Measurements from ENCODE around the gene FAM221A.
"Not testable (repeated sequence)": the region's sequence is repeated elsewhere in the genome, so short reads cannot be mapped to it uniquely, and the experiment has no call there.

Gene FAM221A

DNA sequence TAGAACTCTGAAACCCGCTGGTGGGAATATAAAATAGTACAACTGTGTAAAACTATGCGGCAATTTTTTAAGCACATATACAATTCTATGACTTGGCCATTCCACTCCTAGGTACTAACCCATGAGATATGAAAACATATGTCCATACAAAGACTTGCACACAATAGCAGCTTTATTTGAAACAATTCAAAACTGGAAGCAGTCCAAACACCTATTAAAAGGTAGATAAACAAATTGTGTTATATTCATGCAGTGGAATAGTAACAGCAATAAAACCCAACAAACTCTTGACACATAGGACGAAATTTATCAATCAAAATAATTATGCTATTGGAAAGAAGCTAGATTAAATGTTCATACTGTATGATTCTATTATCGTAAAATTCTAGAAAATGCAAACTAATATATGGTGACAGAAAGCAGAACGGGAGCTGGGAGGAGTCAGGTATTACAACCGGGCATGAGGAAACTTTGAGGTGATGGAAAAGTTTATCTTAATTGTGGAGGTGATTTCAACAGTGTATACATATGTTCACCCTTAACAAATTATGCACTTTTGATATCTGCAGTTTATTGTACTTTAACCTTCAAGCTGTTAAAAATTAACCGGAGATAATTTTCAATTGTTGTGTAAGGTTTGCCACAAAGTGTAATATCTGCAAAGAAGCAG is 29.2 kb downstream of the FAM221A start:
- DNase-seq: no peak

DNA sequence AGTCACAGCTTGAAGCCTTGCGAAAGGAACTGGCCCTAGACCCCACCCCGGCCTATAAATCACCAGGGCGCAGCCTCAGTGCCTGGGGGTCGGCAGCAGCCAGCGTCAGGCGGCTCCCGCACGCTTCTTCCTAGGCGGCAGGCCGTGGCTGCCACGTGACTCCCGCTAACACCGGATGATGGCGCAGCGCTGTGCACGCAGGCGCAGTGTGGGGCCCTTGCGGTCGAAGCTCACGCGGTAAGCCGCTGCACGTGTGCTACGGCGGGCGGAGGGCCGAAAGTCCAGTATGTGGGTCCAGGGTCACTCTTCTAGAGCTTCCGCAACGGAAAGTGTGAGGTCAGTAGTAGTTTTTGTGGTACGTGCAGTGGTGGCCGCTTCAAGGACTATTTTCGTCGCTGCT is 30.0 kb downstream of the FAM221A start, which contains the start of gene STK31:
STK31 (plus strand) TSS at position 220 of the 400 bp plus-strand sequence; CDS start at position 287, 67 bp downstream.
- no peak for DNase-seq

DNA sequence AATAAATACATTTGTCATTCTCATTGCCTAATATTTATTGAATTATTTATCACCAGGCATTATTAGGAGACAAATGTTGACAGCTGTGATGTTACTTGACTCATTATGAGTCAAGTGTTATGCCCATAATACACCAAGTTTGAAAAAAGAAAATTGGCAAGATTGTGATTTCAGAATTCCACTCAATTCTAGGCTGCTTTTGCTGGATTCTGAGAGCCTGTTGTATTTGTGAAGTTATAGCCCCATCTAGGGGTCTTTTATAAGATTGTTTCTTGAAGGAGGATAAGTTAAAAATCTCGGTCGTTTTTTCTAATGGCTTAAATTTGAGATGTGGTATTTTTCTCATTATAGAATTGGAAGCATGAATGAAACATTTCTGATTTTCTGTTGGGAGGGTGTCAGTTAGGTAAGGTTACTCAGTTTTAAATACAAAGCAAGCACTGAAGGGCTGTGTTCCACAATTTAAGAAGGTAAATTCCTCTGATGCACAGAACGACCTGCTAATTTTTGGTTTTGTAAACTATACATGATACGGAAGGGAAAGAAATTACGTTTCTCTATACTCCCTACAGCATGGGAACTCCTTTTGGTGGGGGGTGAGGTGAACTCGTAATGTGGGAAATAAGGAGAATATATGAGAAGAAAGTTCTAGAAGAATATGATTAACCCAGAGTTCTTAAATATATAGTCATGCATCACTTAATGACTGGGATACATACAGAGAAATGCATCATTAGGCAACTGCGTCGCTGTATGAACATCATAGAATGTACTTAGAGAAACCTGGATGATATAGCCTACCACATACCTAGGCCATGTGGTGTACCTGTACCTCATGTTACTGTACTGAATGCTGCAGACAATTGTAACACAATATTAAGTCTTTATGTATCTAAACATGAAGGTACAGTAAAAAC is 32.6 kb downstream of the FAM221A start:
- no peak for DNase-seq

DNA sequence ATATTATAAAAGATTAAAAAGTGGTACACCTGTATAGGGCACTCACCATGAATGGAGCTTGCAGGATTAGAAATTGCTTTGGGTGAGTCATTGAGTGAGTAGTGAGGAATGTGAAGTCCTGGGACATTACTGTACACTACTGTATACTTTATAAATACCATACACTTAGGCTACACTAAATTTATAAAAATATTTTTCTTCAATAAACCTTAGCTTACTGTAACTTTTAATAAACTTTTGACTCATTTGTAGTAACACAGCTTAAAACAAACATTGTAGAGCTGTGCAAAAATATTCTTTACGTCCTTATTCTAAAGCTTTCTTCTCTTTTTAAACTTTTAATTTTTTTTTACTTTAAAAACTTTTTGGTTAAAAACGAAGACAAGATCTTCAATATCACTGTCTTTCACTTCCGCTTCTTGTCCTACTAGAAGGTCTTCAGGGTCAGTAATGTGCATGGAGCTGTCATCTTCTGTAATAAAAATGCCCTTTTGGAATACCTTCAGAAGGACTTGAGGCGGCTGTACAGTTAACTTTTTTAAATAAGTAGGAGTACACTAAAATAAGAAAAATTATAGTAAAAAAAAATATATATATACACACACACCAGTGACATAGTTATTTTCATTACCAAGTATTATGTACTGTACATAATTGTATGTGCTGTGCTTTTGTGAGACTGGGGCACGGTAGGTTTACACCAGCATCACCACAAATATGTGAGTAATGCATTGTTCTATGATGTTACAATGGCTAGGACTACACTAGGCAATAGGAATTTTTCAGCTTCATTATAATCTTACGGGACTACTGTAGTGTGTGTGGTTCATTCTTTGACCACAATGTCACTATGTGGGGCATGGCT is 33.5 kb downstream of the FAM221A start:
- DNase-seq: no peak

DNA sequence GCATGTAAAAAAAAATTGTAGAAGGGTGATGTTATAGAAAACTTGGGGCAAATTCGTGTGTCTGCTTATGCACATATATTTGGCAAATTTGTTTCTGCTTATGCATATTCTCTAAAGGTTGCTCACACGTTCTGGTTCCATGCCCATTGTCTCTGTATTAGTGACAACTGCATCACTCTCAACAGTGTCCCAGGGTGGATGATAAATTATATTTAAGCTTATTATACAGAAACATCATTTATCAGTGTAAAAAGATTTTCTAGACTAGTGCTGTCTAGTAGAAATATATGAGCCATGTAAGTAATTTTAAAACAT is 34.1 kb downstream of the FAM221A start:
- no peak for DNase-seq

DNA sequence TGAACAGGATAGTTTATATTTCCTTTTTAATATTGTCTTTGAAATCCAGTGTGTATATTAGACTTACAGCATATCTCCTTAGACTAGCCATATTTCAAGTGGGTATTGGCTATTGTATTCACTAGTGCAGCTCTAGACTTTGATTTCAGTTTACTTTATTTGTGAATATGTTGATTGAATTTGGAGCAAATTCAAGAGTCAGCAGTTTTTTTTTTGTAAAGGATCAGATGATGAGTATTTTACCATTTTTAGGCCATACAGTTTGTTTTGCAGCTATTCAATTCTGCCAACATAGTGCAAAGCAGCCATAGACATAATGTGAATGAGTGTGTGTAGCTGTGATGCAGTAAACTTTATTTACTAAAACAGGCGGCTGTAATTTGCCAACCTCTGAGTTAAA is 34.6 kb downstream of the FAM221A start:
- no peak for DNase-seq

DNA sequence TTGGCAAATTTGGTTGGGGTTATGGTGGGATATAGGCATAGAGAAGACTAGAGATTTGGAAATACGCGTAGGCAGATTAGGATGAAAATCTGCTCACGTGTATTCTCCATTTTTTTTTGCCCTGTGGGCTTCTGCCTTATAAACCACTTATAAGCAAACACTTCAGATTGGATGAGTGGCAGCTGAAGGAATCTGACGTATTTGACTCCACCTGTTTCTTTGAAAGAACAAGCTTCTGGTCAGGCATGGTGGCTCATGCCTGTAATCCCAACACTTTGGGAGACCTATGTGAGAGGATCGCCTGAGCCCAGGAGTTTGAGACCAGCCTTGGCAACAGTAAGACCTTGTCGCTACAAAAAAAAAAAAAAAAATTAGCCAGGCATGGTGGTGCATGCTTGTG is 35.1 kb downstream of the FAM221A start:
- no peak for DNase-seq

DNA sequence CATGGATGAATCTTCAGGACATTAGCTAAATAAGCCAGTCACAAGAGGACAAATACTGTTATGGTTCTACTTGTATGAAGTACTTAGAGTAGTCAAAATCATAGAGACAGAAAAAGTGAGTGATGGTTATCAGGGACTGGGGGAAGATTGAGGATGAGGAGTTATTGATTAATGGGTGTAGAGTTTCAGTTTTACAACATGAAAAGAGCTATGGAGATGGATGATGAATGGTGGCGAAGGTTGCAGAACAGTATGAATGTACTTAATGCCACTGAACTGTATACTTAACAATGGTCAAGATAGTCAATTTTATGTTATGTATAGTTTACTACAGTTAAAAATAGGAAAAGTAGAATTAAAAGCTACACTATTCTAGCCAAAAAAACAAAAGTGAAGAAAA is 37.8 kb downstream of the FAM221A start:
- DNase-seq: no peak

DNA sequence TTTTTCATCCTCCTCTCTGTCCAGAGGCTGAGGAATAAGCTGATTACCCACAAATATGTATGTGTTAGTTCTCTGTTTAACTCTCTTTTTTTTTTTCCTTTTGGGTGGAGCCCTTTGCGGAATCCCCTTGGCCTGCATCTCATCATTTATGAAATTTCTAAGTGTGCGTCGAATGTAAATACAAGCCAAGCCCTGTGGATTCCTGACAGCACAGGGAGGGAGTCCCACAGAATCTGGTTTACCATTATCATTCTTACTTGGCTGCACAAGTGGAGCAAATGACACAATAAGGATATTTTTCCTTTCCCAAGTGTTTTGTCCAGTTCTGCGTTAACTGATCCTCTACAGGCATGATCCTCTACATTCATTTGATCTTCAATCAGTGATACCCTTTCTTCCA is 41.5 kb downstream of the FAM221A start:
- no peak for DNase-seq

DNA sequence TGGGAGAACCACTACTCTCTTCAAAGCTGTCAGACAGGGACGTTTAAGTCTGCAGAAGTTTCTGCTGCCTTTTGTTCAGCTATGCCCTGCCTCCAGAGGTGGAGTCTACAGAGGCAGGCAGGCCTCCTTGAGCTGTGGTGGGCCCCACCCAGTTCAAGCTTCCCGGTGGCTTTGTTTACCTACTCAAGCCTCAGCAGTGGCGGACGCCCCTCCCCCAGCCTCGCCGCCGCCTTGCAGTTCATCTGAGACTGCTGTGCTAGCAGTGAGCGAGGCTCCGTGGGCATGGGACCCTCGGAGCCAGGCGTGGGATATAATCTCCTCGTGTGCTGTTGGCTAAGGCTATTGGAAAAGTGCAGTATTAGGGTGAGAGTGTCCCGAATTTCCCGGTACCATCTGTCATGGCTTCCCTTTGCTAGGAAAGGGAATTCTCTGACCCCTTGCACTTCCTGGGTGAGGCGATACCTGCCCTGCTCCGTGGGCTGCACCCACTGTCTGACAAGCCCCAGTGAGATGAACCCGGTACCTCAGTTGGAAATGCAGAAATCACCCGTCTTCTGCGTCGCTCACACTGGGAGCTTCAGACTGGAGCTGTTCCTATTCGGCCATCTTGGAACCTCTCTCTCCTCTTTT is 42.7 kb downstream of the FAM221A start:
- not testable (repeated sequence) for DNase-seq

DNA sequence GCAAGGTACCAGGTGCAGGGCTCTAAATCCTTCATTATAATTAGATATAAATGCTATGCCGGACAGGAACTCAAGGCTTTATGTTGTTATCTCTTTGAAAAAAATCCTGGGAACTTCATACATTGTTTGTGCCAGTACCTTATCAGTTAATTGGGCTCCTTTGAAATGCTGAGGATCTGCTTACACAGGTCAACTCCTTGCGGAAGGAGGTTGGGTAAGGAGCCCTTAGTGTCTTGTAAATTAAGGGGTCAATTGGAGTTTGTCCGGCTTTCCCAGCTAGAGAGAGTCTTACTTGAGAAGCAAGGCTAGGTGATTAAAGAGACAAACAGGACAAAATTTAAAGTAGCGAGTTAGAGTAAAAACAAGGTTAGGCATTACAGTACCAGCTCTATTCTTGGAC is 44.1 kb downstream of the FAM221A start:
- not testable (repeated sequence) for DNase-seq

DNA sequence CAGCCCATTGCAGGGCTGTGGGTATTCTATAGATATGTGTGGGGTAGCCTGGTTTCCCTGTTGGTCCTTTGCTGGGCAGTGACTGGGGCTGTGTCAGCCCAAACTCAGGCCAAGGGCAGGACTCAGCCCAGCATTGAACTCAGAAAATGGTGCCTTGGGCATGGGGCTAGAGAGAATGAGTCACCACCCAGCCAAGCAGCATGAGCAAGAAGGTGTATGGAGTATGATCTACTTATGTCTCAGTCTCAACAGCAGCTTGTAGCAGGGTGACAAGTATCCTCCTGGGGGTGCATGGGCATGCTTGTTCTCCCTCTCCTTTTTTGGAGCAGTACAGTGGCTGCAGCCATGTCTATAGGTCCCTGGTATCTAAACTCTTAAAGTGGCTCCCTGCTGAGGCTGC is 62.1 kb downstream of the FAM221A start:
- no peak for DNase-seq

DNA sequence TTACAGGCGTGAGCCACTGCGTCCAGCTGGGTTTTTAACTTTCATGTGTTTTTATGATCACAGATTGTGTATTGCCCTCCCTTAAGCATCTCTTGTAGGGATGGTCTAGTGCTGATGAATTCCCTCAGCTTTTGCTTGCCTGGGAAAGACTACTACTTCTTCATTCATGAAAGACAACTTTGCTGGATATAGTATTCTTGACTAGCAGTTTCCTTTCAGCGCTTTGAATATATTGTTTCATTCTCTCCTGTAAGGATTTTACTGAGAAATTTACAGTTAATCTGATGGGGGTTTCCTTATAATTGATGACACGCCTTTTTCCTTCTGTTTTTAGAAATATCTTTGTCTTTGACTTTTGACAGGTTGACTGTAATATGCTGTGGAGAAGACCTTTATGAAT is 63.2 kb downstream of the FAM221A start:
- DNase-seq: no peak

DNA sequence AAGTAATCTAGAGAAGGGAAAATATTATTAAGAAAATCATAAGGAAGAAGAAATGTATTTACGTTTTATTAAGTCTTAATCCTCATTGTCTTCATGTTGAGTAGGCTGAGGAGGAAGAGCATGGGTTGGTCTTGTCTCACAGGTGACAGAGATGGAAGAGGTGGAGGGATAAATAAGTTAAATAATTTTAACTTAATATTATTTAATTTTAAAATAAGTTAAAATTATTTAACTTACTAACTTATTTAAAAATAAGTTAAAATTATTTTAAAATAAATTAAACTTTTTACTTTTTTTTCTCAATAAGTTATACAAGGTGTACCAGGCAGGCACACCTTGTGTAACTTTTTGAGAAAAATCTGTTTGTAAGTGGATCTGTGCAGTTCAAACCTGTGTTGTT is 66.6 kb downstream of the FAM221A start:
- DNase-seq: no peak

DNA sequence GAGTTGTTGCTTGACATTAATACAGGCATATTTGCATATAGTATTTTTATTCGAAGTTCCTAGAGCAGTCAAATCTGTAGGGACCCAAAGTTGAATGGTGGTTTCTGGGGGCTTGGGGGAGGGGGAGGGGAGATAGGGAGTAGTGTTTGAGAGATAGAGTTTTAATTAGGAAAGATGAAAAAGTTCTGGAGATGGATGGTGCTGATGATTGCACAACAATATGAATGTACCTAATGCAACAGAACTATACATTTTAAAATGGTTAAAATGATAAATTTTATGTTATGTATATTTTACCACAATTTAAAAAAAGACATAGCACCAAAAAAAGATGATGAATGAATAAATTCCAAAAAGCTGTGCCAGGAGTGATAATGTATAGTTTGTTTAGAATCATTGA is 71.9 kb downstream of the FAM221A start:
- no peak for DNase-seq
